KMS-11 (cell line): ENCODE data around the gene NCKAP5.

ENCODE experiments used
- H2AFZ ChIP-seq: fragments of 200-600 bp; sonication (generic); 2 replicates; pipeline ENCODE4 v1.6.1; 2016; ENCODE audit warnings: antibody characterized with exemption, mixed run types, low read depth
- H3K27ac ChIP-seq: fragments of 200-600 bp; sonication (generic); 2 replicates; pipeline ENCODE4 v1.6.1; 2016; ENCODE audit warnings: mild to moderate bottlenecking, mixed run types
- H3K27me3 ChIP-seq: fragments of 200-600 bp; sonication (generic); 2 replicates; pipeline ENCODE4 v1.6.1; 2017; ENCODE audit warnings: mild to moderate bottlenecking, low read depth, mixed run types, moderate library complexity; ENCODE audit not compliant: insufficient read depth
- H3K36me3 ChIP-seq: fragments of 200-600 bp; sonication (generic); 2 replicates; pipeline ENCODE4 v1.6.1; 2017; ENCODE audit warnings: mild to moderate bottlenecking, mixed run types; ENCODE audit not compliant: insufficient read depth
- H3K4me1 ChIP-seq: fragments of 200-600 bp; sonication (generic); 2 replicates; pipeline ENCODE4 v1.6.1; 2016; ENCODE audit warnings: mild to moderate bottlenecking, low read depth, mixed run types; ENCODE audit not compliant: poor library complexity, severe bottlenecking
- H3K4me2 ChIP-seq: fragments of 200-600 bp; sonication (generic); 2 replicates; pipeline ENCODE4 v1.7.0; 2016; ENCODE audit warnings: mild to moderate bottlenecking, mixed run types
- H3K4me3 ChIP-seq: fragments of 200-600 bp; sonication (generic); IDR thresholded peaks from 2 replicates; pipeline ENCODE4 v1.6.1; 2017; ENCODE audit warnings: low read depth, low read length, mixed read lengths; ENCODE audit not compliant: insufficient read depth
- H3K79me2 ChIP-seq: fragments of 200-600 bp; sonication (generic); 2 replicates; pipeline ENCODE4 v1.6.1; 2016; ENCODE audit warnings: low read depth, mixed run types; ENCODE audit not compliant: insufficient read depth
- H3K9ac ChIP-seq: fragments of 200-600 bp; sonication (generic); 2 replicates; pipeline ENCODE4 v1.6.1; 2016; ENCODE audit warnings: mild to moderate bottlenecking, mixed run types
- H4K20me1 ChIP-seq: fragments of 200-600 bp; sonication (generic); 2 replicates; pipeline ENCODE4 v1.6.1; 2016; ENCODE audit warnings: mild to moderate bottlenecking, mixed run types; ENCODE audit not compliant: insufficient read depth
- CTCF ChIP-seq: fragments of 200-600 bp; sonication (generic); conservative IDR thresholded peaks from 2 replicates; pipeline ENCODE4 v1.6.1; 2017; ENCODE audit warnings: low read depth, mild to moderate bottlenecking, antibody characterized with exemption, low read length, moderate library complexity, mixed read lengths

NCKAP5 gene

DNA sequence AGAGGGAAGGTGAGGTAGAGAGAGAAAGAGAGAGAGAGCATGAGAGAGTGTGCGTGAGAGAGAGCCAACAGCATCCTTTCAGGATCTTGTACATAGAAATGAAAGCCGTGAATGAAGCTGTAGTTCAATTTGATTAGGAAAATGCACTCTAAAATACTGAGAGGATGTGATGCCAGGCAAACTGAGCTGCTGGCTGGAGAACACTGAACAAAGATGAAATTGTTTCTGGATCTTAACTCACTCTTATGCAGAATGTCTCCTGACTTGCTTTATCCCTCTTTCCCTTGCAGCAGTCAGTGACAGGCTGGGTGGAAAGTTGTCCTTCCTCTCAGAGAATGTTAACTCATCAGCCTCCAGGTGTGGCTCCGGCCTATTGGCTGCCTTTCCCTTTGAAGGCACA is 908.9 kb downstream of the NCKAP5 start:
- Histone ChIP-seq H3K9ac (no peak overlapping the region), H3K36me3 (no peaks in the 10 kb centered on the region), H3K4me1 (no peaks in the 10 kb centered on the region), H3K27ac (no peak overlapping the region), H3K4me2 (no peak overlapping the region), H3K4me3 (no peak overlapping the region), H3K79me2 (no peaks in the 10 kb centered on the region), H2AFZ (no peak overlapping the region), H4K20me1 (no peaks in the 10 kb centered on the region), H3K27me3 (no peaks in the 10 kb centered on the region)
- TF ChIP-seq CTCF = no peak

DNA sequence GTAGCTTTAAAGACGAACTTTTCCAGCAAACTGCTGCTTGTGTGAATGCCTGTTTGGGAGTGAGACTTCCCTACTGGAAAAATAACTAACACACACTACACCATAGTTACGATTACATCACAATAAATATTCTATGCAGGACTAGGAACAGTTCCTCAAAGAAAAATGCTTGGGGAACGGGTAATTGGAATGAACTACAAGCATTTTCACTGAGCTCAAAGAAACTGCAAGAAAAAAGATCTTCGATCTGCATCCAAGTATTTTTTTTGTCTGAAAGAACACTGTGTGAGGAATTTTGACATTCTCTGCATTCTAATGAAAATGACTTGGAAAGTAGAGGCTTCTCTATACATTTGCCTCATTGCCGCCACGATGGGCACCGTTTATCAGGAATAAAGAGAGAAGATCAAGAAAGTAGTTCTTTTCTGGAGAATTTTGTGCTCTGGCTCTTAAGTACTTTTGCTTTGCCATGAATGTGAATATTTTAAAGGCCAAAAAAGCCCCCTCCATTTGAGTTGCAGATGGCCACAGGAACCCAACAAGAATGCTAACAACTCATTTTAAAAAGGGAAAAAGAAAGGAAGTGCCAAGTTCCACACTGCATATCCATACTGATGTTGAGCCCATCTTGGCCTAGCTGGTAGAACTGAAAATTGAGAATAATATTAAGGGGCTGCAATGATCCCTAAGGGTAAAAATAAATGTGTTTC is 911.8 kb downstream of the NCKAP5 start:
- H3K27me3 ChIP-seq = no peaks in the 10 kb centered on the region
- H2AFZ ChIP-seq = no peak overlapping the region
- no peaks in the 10 kb centered on the region for H3K36me3 ChIP-seq
- H3K4me2 ChIP-seq = no peak overlapping the region
- no peaks in the 10 kb centered on the region for H4K20me1 ChIP-seq
- no peak overlapping the region for H3K27ac ChIP-seq
- H3K9ac ChIP-seq = no peak overlapping the region
- no peak overlapping the region for H3K4me3 ChIP-seq
- no peaks in the 10 kb centered on the region for H3K4me1 ChIP-seq
- H3K79me2 ChIP-seq = no peaks in the 10 kb centered on the region
- TF ChIP-seq CTCF = no peak

GRCh38 chr2:132654968-132655367 is 913.3 kb downstream of the NCKAP5 start:
- Histone ChIP-seq H3K4me2 (no peak overlapping the region), H3K36me3 (no peaks in the 10 kb centered on the region), H3K4me1 (no peaks in the 10 kb centered on the region), H3K9ac (no peak overlapping the region), H3K4me3 (no peak overlapping the region), H4K20me1 (no peaks in the 10 kb centered on the region), H3K27ac (no peak overlapping the region), H3K27me3 (no peaks in the 10 kb centered on the region), H2AFZ (no peak overlapping the region), H3K79me2 (no peaks in the 10 kb centered on the region)
- TF ChIP-seq CTCF = no peak

DNA sequence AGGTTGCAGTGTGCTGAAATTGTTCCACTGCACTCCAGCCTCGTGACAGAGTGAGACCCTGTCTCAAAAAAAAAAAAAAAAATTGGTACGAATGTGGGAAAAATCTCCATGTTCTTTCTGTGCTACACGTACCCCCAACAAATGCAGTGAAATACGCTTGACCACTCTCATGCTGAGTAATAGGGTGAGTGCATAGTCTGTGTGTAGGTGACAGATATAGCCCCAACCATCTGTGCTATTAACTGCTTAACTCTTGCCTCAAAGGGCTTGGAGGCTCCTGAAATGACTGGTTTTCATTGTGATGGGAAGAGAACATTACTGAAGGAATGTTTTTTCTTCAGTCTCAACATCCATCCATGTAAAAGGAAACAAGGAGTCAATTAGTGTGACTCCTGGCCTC is 913.9 kb downstream of the NCKAP5 start:
- no peak overlapping the region for H3K4me2 ChIP-seq
- H4K20me1 ChIP-seq = no peaks in the 10 kb centered on the region

More for the DNA sequence above, 913.9 kb downstream of the NCKAP5 start:
- TF ChIP-seq CTCF = no peak
- H3K9ac ChIP-seq = no peak overlapping the region
- H3K4me1 ChIP-seq = no peaks in the 10 kb centered on the region
- H3K4me3 ChIP-seq = no peak overlapping the region
- H2AFZ ChIP-seq = no peak overlapping the region
- H3K79me2 ChIP-seq = no peaks in the 10 kb centered on the region
- no peak overlapping the region for H3K27ac ChIP-seq
- no peaks in the 10 kb centered on the region for H3K27me3 ChIP-seq
- no peaks in the 10 kb centered on the region for H3K36me3 ChIP-seq
